ENCODE results near the gene SLC8B1. TPM values are rescaled to one million over a fixed set of nuclear protein-coding genes. Genes with fewer than 3 reads are reported as not detected.

Gene SLC8B1
- polyA plus RNA-seq, 1 donor from 2014 or later, result 1.1 TPM

GRCh38 chr12:113292547-113292946 lies 42.4 kb downstream of the SLC8B1 start:
- no peak overlapping the region for H2AFZ ChIP-seq (ENCODE audit: low read depth, low read length)
- no peaks in the 10 kb centered on the region for H3K9me2 ChIP-seq (ENCODE audit: insufficient read depth, low read length)
- H3K79me2 ChIP-seq (replicated peaks; ENCODE audit: insufficient read depth, low read length), result no peaks in the 10 kb centered on the region
- H4K20me1 ChIP-seq (ENCODE audit: insufficient read depth), result no peaks in the 10 kb centered on the region
- no peaks in the 10 kb centered on the region for H3K9me3 ChIP-seq (ENCODE audit: low read length)
- no peak overlapping the region for H3K4me2 ChIP-seq (ENCODE audit: low read length)
- TF ChIP-seq EP300 (conservative IDR thresholded peaks at IDR 0.05; ENCODE audit: poor library complexity, severe bottlenecking) (no peak), RAD21 (conservative IDR thresholded peaks at IDR 0.05) (no peak), TAF1 (IDR thresholded peaks at IDR 0.05; ENCODE audit: low read depth) (no peak), POLR2AphosphoS5 (IDR thresholded peaks at IDR 0.05) (no peak), MXI1 (conservative IDR thresholded peaks at IDR 0.05; ENCODE audit: poor library complexity, severe bottlenecking) (no peak), EZH2 (IDR thresholded peaks at IDR 0.05; ENCODE audit: borderline replicate concordance, insufficient read depth, low read length, poor library complexity, severe bottlenecking) (no peak), SMC3 (conservative IDR thresholded peaks at IDR 0.05; ENCODE audit: poor library complexity) (no peak)
- TF ChIP-seq, protein P1, sequence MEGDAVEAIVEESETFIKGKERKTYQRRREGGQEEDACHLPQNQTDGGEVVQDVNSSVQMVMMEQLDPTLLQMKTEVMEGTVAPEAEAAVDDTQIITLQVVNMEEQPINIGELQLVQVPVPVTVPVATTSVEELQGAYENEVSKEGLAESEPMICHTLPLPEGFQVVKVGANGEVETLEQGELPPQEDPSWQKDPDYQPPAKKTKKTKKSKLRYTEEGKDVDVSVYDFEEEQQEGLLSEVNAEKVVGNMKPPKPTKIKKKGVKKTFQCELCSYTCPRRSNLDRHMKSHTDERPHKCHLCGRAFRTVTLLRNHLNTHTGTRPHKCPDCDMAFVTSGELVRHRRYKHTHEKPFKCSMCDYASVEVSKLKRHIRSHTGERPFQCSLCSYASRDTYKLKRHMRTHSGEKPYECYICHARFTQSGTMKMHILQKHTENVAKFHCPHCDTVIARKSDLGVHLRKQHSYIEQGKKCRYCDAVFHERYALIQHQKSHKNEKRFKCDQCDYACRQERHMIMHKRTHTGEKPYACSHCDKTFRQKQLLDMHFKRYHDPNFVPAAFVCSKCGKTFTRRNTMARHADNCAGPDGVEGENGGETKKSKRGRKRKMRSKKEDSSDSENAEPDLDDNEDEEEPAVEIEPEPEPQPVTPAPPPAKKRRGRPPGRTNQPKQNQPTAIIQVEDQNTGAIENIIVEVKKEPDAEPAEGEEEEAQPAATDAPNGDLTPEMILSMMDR (IDR thresholded peaks at IDR 0.05; ENCODE audit: poor library complexity, severe bottlenecking), result no peak
- TF ChIP-seq, protein P2, sequence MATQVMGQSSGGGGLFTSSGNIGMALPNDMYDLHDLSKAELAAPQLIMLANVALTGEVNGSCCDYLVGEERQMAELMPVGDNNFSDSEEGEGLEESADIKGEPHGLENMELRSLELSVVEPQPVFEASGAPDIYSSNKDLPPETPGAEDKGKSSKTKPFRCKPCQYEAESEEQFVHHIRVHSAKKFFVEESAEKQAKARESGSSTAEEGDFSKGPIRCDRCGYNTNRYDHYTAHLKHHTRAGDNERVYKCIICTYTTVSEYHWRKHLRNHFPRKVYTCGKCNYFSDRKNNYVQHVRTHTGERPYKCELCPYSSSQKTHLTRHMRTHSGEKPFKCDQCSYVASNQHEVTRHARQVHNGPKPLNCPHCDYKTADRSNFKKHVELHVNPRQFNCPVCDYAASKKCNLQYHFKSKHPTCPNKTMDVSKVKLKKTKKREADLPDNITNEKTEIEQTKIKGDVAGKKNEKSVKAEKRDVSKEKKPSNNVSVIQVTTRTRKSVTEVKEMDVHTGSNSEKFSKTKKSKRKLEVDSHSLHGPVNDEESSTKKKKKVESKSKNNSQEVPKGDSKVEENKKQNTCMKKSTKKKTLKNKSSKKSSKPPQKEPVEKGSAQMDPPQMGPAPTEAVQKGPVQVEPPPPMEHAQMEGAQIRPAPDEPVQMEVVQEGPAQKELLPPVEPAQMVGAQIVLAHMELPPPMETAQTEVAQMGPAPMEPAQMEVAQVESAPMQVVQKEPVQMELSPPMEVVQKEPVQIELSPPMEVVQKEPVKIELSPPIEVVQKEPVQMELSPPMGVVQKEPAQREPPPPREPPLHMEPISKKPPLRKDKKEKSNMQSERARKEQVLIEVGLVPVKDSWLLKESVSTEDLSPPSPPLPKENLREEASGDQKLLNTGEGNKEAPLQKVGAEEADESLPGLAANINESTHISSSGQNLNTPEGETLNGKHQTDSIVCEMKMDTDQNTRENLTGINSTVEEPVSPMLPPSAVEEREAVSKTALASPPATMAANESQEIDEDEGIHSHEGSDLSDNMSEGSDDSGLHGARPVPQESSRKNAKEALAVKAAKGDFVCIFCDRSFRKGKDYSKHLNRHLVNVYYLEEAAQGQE (IDR thresholded peaks at IDR 0.05; ENCODE audit: borderline replicate concordance), result no peak
- H3K36me3 ChIP-seq (ENCODE audit: insufficient read depth, low read length), result no peaks in the 10 kb centered on the region
- no peaks in the 10 kb centered on the region for H3K27me3 ChIP-seq (ENCODE audit: insufficient read depth, low read depth, low read length)
- no peak overlapping the region for H3K27ac ChIP-seq (ENCODE audit: low read length)
- H3K4me3 ChIP-seq (ENCODE audit: low read length), result no peak overlapping the region
- H3F3A ChIP-seq (ENCODE audit: insufficient read depth, low read length, poor library complexity, severe bottlenecking), result no peaks in the 10 kb centered on the region
- H3K9ac ChIP-seq (ENCODE audit: low read length), result no peak overlapping the region

GRCh38 chr12:113292091-113292490 lies 42.8 kb downstream of the SLC8B1 start:
- Histone ChIP-seq H3K9me3 (ENCODE audit: low read length) (no peaks in the 10 kb centered on the region), H3K4me2 (ENCODE audit: low read length) (no peak overlapping the region), H3K27me3 (ENCODE audit: insufficient read depth, low read depth, low read length) (no peaks in the 10 kb centered on the region), H2AFZ (ENCODE audit: low read depth, low read length) (no peak overlapping the region), H4K20me1 (ENCODE audit: insufficient read depth) (no peaks in the 10 kb centered on the region), H3K36me3 (ENCODE audit: insufficient read depth, low read length) (no peaks in the 10 kb centered on the region), H3K9ac (ENCODE audit: low read length) (no peak overlapping the region), H3F3A (ENCODE audit: insufficient read depth, low read length, poor library complexity, severe bottlenecking) (no peaks in the 10 kb centered on the region), H3K27ac (ENCODE audit: low read length) (no peak overlapping the region), H3K9me2 (ENCODE audit: insufficient read depth, low read length) (no peaks in the 10 kb centered on the region), H3K79me2 (replicated peaks; ENCODE audit: insufficient read depth, low read length) (no peaks in the 10 kb centered on the region), H3K4me3 (ENCODE audit: low read length) (no peak overlapping the region)
- TF ChIP-seq MXI1 (conservative IDR thresholded peaks at IDR 0.05; ENCODE audit: poor library complexity, severe bottlenecking) (no peak), EP300 (conservative IDR thresholded peaks at IDR 0.05; ENCODE audit: poor library complexity, severe bottlenecking) (no peak), TAF1 (IDR thresholded peaks at IDR 0.05; ENCODE audit: low read depth) (no peak), SMC3 (conservative IDR thresholded peaks at IDR 0.05; ENCODE audit: poor library complexity) (no peak), RAD21 (conservative IDR thresholded peaks at IDR 0.05) (no peak), POLR2AphosphoS5 (IDR thresholded peaks at IDR 0.05) (no peak), EZH2 (IDR thresholded peaks at IDR 0.05; ENCODE audit: borderline replicate concordance, insufficient read depth, low read length, poor library complexity, severe bottlenecking) (no peak)
- TF ChIP-seq, protein P1 (IDR thresholded peaks at IDR 0.05; ENCODE audit: poor library complexity, severe bottlenecking), result no peak
- TF ChIP-seq, protein P2 (IDR thresholded peaks at IDR 0.05; ENCODE audit: borderline replicate concordance), result no peak

Measured in neural cell (in vitro differentiated cells).